ENCODE data around the gene TMEM273. TPM values are rescaled to one million over a fixed set of nuclear protein-coding genes. Genes with fewer than 3 reads are reported as not detected.

The TMEM273 gene
- polyA plus RNA-seq, 1 of the 3 experiments (the other 2 are of a cell fraction) = not detected

- Histone ChIP-seq H3K36me3 (replicated peaks in 1 of 2; ENCODE audit: control insufficient read depth in 1 of 2, insufficient read depth in 2 of 2, low read length in 1 of 2) (no peaks in the 10 kb centered on the region), H3F3A (replicated peaks; ENCODE audit: insufficient read depth) (no peaks in the 10 kb centered on the region), H4K20me1 (ENCODE audit: insufficient read depth) (no peaks in the 10 kb centered on the region), H3K4me2 (no peak overlapping the region), H3K4me3 (ENCODE audit: low read depth in 2 of 2, low read length in 1 of 2) (no peak overlapping the region), H3K9me3 (no peaks in the 10 kb centered on the region), H3K9ac (no peak overlapping the region), H3K27ac (ENCODE audit: low read depth in 2 of 2, low read length in 1 of 2) (no peak overlapping the region), H3K27me3 (ENCODE audit: insufficient read depth) (no peaks in the 10 kb centered on the region), H2AFZ (ENCODE audit: low read depth) (no peak overlapping the region), H3K9me2 (no peaks in the 10 kb centered on the region), H3K4me1 (ENCODE audit: control insufficient read depth in 1 of 2, insufficient read depth in 2 of 2, low read depth in 1 of 2, low read length in 1 of 2) (peaks cover 0 to 18% of the 10 kb centered on the region in 2 experiments; a peak in 1 of 4 replicates), H3K79me2 (ENCODE audit: insufficient read depth) (no peaks in the 10 kb centered on the region)
- CTCF ChIA-PET = interaction anchor here (0.8 to 3.1 kb wide), 2 partner anchors 237 to 341 kb away, joined by 3 to 9 read pairs; no protein-coding TSS in a partner anchor
- 17% methylated on average over 5 of the region's 6 CpGs for WGBS (ENCODE audit: low lambda C conversion rate)
- no peak for TF ChIP-seq USF1 (IDR thresholded peaks at IDR 0.05; ENCODE audit: borderline replicate concordance, low read depth)
- no peak for TF ChIP-seq PBX3 (IDR thresholded peaks at IDR 0.05)
- no peak for TF ChIP-seq CHD2 (IDR thresholded peaks at IDR 0.05; ENCODE audit: low read length, partially characterized antibody)
- POLR2A ChIA-PET = no interaction called here
- DNase-seq = no peak
These were observed 17.4 kb downstream of the TMEM273 start for GRCh38 chr10:49170632-49171325.

GRCh38 chr10:49169776-49170175 is 18.4 kb downstream of the TMEM273 start:
- TF ChIP-seq ZBTB33 (IDR thresholded peaks at IDR 0.05; ENCODE audit: borderline replicate concordance, low read depth) (no peak), USF1 (IDR thresholded peaks at IDR 0.05; ENCODE audit: borderline replicate concordance, low read depth) (no peak), IRF3 (IDR thresholded peaks at IDR 0.05; ENCODE audit: low read depth, low read length) (no peak), FOXJ3 (CRISPR knock-in tag; IDR thresholded peaks at IDR 0.05) (no peak), PBX3 (IDR thresholded peaks at IDR 0.05) (no peak), POLR2AphosphoS5 (IDR thresholded peaks at IDR 0.05; ENCODE audit: low read depth, low read length) (no peak), CTCF (IDR thresholded peaks at IDR 0.05) (no peak)
- H2AFZ ChIP-seq (ENCODE audit: low read depth) = no peak overlapping the region
- H3K9me2 ChIP-seq = no peaks in the 10 kb centered on the region
- H3K9ac ChIP-seq = no peak overlapping the region
- no peak for DNase-seq
- no peak overlapping the region for H3K4me2 ChIP-seq
- H3F3A ChIP-seq (replicated peaks; ENCODE audit: insufficient read depth) = no peaks in the 10 kb centered on the region
- H3K36me3 ChIP-seq (replicated peaks in 1 of 2; ENCODE audit: control insufficient read depth in 1 of 2, insufficient read depth in 2 of 2, low read length in 1 of 2) = no peaks in the 10 kb centered on the region
- POLR2A ChIA-PET = no interaction called here
- 5% methylated on average over 2 of the region's 4 CpGs for WGBS (ENCODE audit: low lambda C conversion rate)
- H3K27me3 ChIP-seq (ENCODE audit: insufficient read depth) = no peaks in the 10 kb centered on the region
- no peaks in the 10 kb centered on the region for H3K9me3 ChIP-seq
- CTCF ChIA-PET = no interaction called here
- H3K4me1 ChIP-seq (ENCODE audit: control insufficient read depth in 1 of 2, insufficient read depth in 2 of 2, low read depth in 1 of 2, low read length in 1 of 2) = peaks cover 0 to 20% of the 10 kb centered on the region in 2 experiments; a peak in 1 of 4 replicates
- H4K20me1 ChIP-seq (ENCODE audit: insufficient read depth) = no peaks in the 10 kb centered on the region
- no peak overlapping the region for H3K4me3 ChIP-seq (ENCODE audit: low read depth in 2 of 2, low read length in 1 of 2)
- H3K79me2 ChIP-seq (ENCODE audit: insufficient read depth) = no peaks in the 10 kb centered on the region
- no peak overlapping the region for H3K27ac ChIP-seq (ENCODE audit: low read depth in 2 of 2, low read length in 1 of 2)

Measured in SK-N-SH (cell line).